Measurements from ENCODE around the gene CHD8. TPM values are rescaled to one million over a fixed set of nuclear protein-coding genes. Genes with fewer than 3 reads are reported as not detected.

CHD8 gene
- total and polyA plus RNA-seq, 9 donors: 27.1 to 79.3 (median 63.4) TPM

- H3K27me3 ChIP-seq: no peaks in the 10 kb centered on the region
- WGBS, 3 donors: 95 to 98% (median 96%) methylated on average over 6 of the region's 6 CpGs
Observed at GRCh38 chr14:21367582-21368144, 88.3 kb downstream of the CHD8 start.

DNA sequence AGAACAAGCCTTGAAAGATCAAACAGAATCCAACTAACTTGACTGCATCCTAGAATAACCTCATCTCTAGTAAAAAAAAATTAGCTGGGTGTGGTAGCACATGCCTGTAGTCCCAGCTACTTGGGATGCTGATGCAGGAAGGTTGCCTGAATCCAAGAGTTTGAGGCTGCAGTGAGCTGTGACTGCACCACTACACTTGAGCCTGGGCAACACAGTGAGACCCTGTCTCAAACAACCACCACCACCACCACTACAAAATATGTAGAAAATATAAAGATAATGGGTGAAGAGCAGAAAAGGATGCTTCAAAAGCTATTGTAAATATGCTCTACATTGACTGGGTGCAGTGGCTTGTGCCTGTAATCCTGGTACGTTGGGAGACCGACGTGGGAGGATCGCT lies 99.4 kb downstream of the CHD8 start:
- 93 to 94% (median 93%) methylated on average over 4 of the region's 4 CpGs for WGBS, 3 donors
- Histone ChIP-seq H3K27me3 (no peaks in the 10 kb centered on the region), H3K9me3 (no peaks in the 10 kb centered on the region), H3K27ac (no peak overlapping the region), H3K4me1 (ENCODE audit: insufficient read depth) (no peaks in the 10 kb centered on the region), H3K4me3 (no peak overlapping the region), H3K36me3 (no peaks in the 10 kb centered on the region)
- TF ChIP-seq EP300 (IDR thresholded peaks at IDR 0.05) (no peak), POLR2A (IDR thresholded peaks at IDR 0.05) (no peak)
- TF ChIP-seq, protein P1, sequence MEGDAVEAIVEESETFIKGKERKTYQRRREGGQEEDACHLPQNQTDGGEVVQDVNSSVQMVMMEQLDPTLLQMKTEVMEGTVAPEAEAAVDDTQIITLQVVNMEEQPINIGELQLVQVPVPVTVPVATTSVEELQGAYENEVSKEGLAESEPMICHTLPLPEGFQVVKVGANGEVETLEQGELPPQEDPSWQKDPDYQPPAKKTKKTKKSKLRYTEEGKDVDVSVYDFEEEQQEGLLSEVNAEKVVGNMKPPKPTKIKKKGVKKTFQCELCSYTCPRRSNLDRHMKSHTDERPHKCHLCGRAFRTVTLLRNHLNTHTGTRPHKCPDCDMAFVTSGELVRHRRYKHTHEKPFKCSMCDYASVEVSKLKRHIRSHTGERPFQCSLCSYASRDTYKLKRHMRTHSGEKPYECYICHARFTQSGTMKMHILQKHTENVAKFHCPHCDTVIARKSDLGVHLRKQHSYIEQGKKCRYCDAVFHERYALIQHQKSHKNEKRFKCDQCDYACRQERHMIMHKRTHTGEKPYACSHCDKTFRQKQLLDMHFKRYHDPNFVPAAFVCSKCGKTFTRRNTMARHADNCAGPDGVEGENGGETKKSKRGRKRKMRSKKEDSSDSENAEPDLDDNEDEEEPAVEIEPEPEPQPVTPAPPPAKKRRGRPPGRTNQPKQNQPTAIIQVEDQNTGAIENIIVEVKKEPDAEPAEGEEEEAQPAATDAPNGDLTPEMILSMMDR (IDR thresholded peaks at IDR 0.05): no peak
- DNase-seq: no peak
- intact Hi-C loops (cut with DNase I): no loop called here

More at GRCh38 chr14:21367582-21368144, 88.3 kb downstream of the CHD8 start:
- TF ChIP-seq, protein P1 (IDR thresholded peaks at IDR 0.05): no peak
- TF ChIP-seq POLR2A (IDR thresholded peaks at IDR 0.05): no peak
- TF ChIP-seq EP300 (IDR thresholded peaks at IDR 0.05): no peak
- no peaks in the 10 kb centered on the region for H3K4me1 ChIP-seq (ENCODE audit: insufficient read depth)
- no peaks in the 10 kb centered on the region for H3K36me3 ChIP-seq
- no peak overlapping the region for H3K4me3 ChIP-seq
- intact Hi-C loops (cut with DNase I): no loop called here
- no peak for DNase-seq
- H3K27ac ChIP-seq: no peak overlapping the region
- no peaks in the 10 kb centered on the region for H3K9me3 ChIP-seq

GRCh38 chr14:21352587-21352986 lies 103.3 kb downstream of the CHD8 start:
- Histone ChIP-seq H3K4me3 (no peak overlapping the region), H3K36me3 (no peaks in the 10 kb centered on the region), H3K27me3 (no peaks in the 10 kb centered on the region), H3K4me1 (ENCODE audit: insufficient read depth) (no peaks in the 10 kb centered on the region), H3K27ac (no peak overlapping the region), H3K9me3 (no peaks in the 10 kb centered on the region)
- intact Hi-C loops (cut with DNase I): no loop called here
- TF ChIP-seq EP300 (IDR thresholded peaks at IDR 0.05) (no peak), POLR2A (IDR thresholded peaks at IDR 0.05) (no peak)
- TF ChIP-seq, protein P1 (IDR thresholded peaks at IDR 0.05): no peak
- DNase-seq: no peak
- 92 to 95% (median 94%) methylated on average over 9 of the region's 9 CpGs for WGBS, 3 donors

- Histone ChIP-seq H3K27me3 (no peaks in the 10 kb centered on the region), H3K27ac (no peak overlapping the region), H3K4me1 (ENCODE audit: insufficient read depth) (no peaks in the 10 kb centered on the region), H3K4me3 (no peak overlapping the region), H3K36me3 (no peaks in the 10 kb centered on the region), H3K9me3 (no peaks in the 10 kb centered on the region)
- intact Hi-C loops (cut with DNase I): no loop called here
- TF ChIP-seq POLR2A (IDR thresholded peaks at IDR 0.05) (no peak), EP300 (IDR thresholded peaks at IDR 0.05) (no peak)
- TF ChIP-seq, protein P1 (IDR thresholded peaks at IDR 0.05): no peak
- WGBS, 3 donors: 33 to 59% (median 34%) methylated on average over 3 of the region's 3 CpGs
- no peak for DNase-seq
Observed at GRCh38 chr14:21350539-21350938, 105.4 kb downstream of the CHD8 start.
